HG02981 (cell line): Measurements from ENCODE around the gene SLC25A42.

ENCODE experiments used
- ATAC-seq: cut with Tn5 transposase; IDR thresholded peaks from one replicate; pipeline ENCODE4 v1.9.1; 2021; ENCODE audit warnings: mild to moderate bottlenecking, moderate library complexity; ENCODE audit not compliant: unreplicated experiment

SLC25A42 gene

GRCh38 chr19:19160461-19161035 lies 96.8 kb downstream of the SLC25A42 start:
- ATAC-seq = no peak

DNA sequence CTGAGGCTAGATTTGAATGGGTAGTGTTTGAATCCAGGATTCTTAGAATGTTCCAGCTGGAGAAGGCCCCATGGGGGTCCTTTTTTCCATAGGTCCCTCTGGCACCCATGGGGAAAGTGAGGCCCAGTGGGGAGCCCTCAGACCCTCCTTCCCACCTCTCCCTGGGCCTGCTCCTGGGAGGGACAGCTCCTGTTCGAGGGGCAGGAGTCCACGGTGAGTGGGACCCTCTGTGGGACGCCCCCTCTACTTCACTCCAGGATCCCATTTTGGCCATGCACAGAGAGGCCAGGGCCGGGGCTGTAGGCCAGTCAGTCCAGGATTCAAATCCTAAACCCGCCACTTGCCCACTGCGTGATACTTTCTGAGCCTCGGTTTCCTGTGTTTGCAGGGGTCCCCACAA lies 98.7 kb downstream of the SLC25A42 start:
- ATAC-seq = no peak
